H1 (cell line): Measurements from ENCODE around the gene WDR89. TPM values are rescaled to one million over a fixed set of nuclear protein-coding genes. Genes with fewer than 3 reads are reported as not detected.
A peak's percentile ranks its signal among the peaks of the same experiment; 100 is the strongest.

Experiments used
- CTCF ChIA-PET: fragments of 300-600 bp; sonication (Branson Sonifier 250); formaldehyde crosslinking; loops from one replicate; lab custom pipeline; 2021; ENCODE audit not compliant: partially characterized antibody; lab: Charles Lee
- POLR2A ChIA-PET: fragments of 300-600 bp; sonication (Branson Sonifier 250); formaldehyde crosslinking; loops from one replicate; lab custom pipeline; 2021; ENCODE audit warnings: inconsistent platforms; ENCODE audit not compliant: partially characterized antibody; lab: Charles Lee
- DNase-seq, 2 experiments: peaks; one replicate each; pipeline versions ENCODE4 v3.0.0 to v3.0.0-alpha.2; 2010 to 2022; ENCODE audit warnings: low spot score in 2 of 2, low read depth in 1 of 2, mixed read lengths in 1 of 2
- FAIRE-seq: peaks from 2 replicates; lab custom pipeline; 2011; peaks lifted over from hg19 to GRCh38; lab: Jason Lieb, UNC
- H2AFZ ChIP-seq: 2 replicates; pipeline ENCODE4 v1.8.1; 2012; ENCODE audit warnings: low read length, inconsistent platforms
- H2AK5ac ChIP-seq: 2 replicates; pipeline ENCODE4 v1.6.1; 2013; ENCODE audit warnings: low read depth, low read length
- H2BK120ac ChIP-seq: replicated peaks from 2 replicates; pipeline ENCODE3; 2013; ENCODE audit warnings: low read depth, low read length, inconsistent platforms
- H2BK12ac ChIP-seq: 2 replicates; pipeline ENCODE4 v1.6.1; 2013; ENCODE audit warnings: low read depth, low read length
- H2BK15ac ChIP-seq: 2 replicates; pipeline ENCODE4 v1.6.1; 2013; ENCODE audit warnings: low read length
- H2BK20ac ChIP-seq: 2 replicates; pipeline ENCODE4 v1.6.1; 2013; ENCODE audit warnings: low read length
- H2BK5ac ChIP-seq: 2 replicates; pipeline ENCODE4 v1.6.1; 2013; ENCODE audit warnings: low read depth, low read length
- H3K14ac ChIP-seq: 2 replicates; pipeline ENCODE4 v1.6.1; 2013; ENCODE audit warnings: inconsistent platforms; ENCODE audit not compliant: insufficient read length
- H3K18ac ChIP-seq: 2 replicates; pipeline ENCODE4 v1.6.1; 2013; ENCODE audit warnings: low read length; ENCODE audit errors: extremely low read depth
- H3K23ac ChIP-seq: 2 replicates; pipeline ENCODE4 v1.6.1; 2013; ENCODE audit warnings: inconsistent platforms; ENCODE audit not compliant: insufficient read length
- H3K23me2 ChIP-seq: 2 replicates; pipeline ENCODE4 v1.6.1; 2013; ENCODE audit warnings: low read depth, low read length
- H3K27ac ChIP-seq: 2 replicates; pipeline ENCODE4 v1.6.1; 2011; ENCODE audit warnings: low read depth, low read length, inconsistent platforms
- H3K27me3 ChIP-seq, 4 experiments: replicated peaks in 1 of 4; 1 replicate in 1 of 4; 2 replicates in 3 of 4; pipeline versions ENCODE4 v1.6.1 to v1.8.1; 2011 to 2013; ENCODE audit warnings: low read length in 3 of 4, mild to moderate bottlenecking in 3 of 4, inconsistent platforms in 2 of 4, mixed read lengths in 2 of 4, moderate library complexity in 1 of 4; ENCODE audit not compliant: control insufficient read depth in 3 of 4, insufficient read depth in 3 of 4; ENCODE audit errors: extremely low read depth in 1 of 4
- H3K36me3 ChIP-seq, 4 experiments: 2 replicates each; pipeline versions ENCODE4 v1.6.1 to v1.8.1; 2011 to 2013; ENCODE audit warnings: mild to moderate bottlenecking in 4 of 4, low read length in 3 of 4, moderate library complexity in 2 of 4, control low read depth in 1 of 4, inconsistent platforms in 1 of 4; ENCODE audit not compliant: insufficient read depth in 4 of 4, control insufficient read depth in 2 of 4
- H3K4ac ChIP-seq: replicated peaks from 2 replicates; pipeline ENCODE3; 2013; ENCODE audit warnings: low read length, low read depth, mixed read lengths, inconsistent platforms; ENCODE audit not compliant: insufficient read length
- H3K4me1 ChIP-seq, 4 experiments: replicated peaks in 1 of 4; 1 replicate in 1 of 4; 2 replicates in 3 of 4; pipeline versions ENCODE4 v1.6.1 to v1.8.1; 2011 to 2013; ENCODE audit warnings: low read length in 3 of 4, inconsistent platforms in 2 of 4, mixed read lengths in 1 of 4; ENCODE audit not compliant: insufficient read depth in 4 of 4, control insufficient read depth in 3 of 4
- H3K4me2 ChIP-seq, 2 experiments: 2 replicates each; pipeline versions ENCODE4 v1.6.1 to v1.8.1; 2011 to 2013; ENCODE audit warnings: low read depth in 2 of 2, low read length in 2 of 2, control low read depth in 1 of 2, inconsistent platforms in 1 of 2, mild to moderate bottlenecking in 1 of 2; ENCODE audit not compliant: insufficient read depth in 1 of 2
- H3K4me3 ChIP-seq, 4 experiments: fragments of 200-600, 300-600 bp in 1 of 4; sonication (generic), shearing (Covaris generic), sonication (Bioruptor Twin) in 1 of 4; 2 replicates each; pipeline versions ENCODE4 v1.5.1 to v1.8.1; 2011 to 2016; ENCODE audit warnings: low read length in 4 of 4, low read depth in 3 of 4, control low read depth in 2 of 4, inconsistent platforms in 2 of 4, mild to moderate bottlenecking in 2 of 4, mixed read lengths in 1 of 4, moderate library complexity in 1 of 4; ENCODE audit not compliant: insufficient read depth in 2 of 4; ENCODE audit errors: extremely low read depth in 1 of 4
- H3K56ac ChIP-seq: replicated peaks from 2 replicates; pipeline ENCODE3; 2013; ENCODE audit warnings: low read depth, mild to moderate bottlenecking, mixed read lengths, low read length, inconsistent platforms; ENCODE audit not compliant: insufficient read length
- H3K79me1 ChIP-seq: 2 replicates; pipeline ENCODE4 v1.6.1; 2013; ENCODE audit warnings: low read depth, low read length, control low read depth
- H3K79me2 ChIP-seq, 2 experiments: 2 replicates each; pipeline versions ENCODE4 v1.6.1 to v1.8.1; 2012 to 2013; ENCODE audit warnings: low read length in 2 of 2, mild to moderate bottlenecking in 2 of 2, inconsistent platforms in 1 of 2; ENCODE audit not compliant: insufficient read depth in 2 of 2, control insufficient read depth in 1 of 2
- H3K9ac ChIP-seq, 4 experiments: replicated peaks in 1 of 4; 1 replicate in 1 of 4; 2 replicates in 3 of 4; pipeline versions ENCODE4 v1.6.1 to v1.8.1; 2011 to 2013; ENCODE audit warnings: low read depth in 3 of 4, low read length in 3 of 4, control low read depth in 2 of 4, mild to moderate bottlenecking in 2 of 4, moderate library complexity in 2 of 4, inconsistent platforms in 1 of 4; ENCODE audit errors: extremely low read depth in 1 of 4
- H3K9me3 ChIP-seq, 2 experiments: 2 replicates each; pipeline versions ENCODE4 v1.6.1 to v1.8.1; 2012 to 2013; ENCODE audit warnings: mild to moderate bottlenecking in 2 of 2, moderate library complexity in 2 of 2, control low read depth in 1 of 2, inconsistent platforms in 1 of 2, low read depth in 1 of 2, low read length in 1 of 2, mixed read lengths in 1 of 2; ENCODE audit not compliant: insufficient read depth in 2 of 2
- H4K20me1 ChIP-seq, 2 experiments: replicated peaks in 1 of 2; 2 replicates each; pipeline versions ENCODE3 to v1.8.1; 2011 to 2013; ENCODE audit warnings: inconsistent platforms in 2 of 2, low read length in 2 of 2, mild to moderate bottlenecking in 1 of 2; ENCODE audit not compliant: insufficient read depth in 2 of 2, control insufficient read depth in 1 of 2
- H4K5ac ChIP-seq: 2 replicates; pipeline ENCODE4 v1.6.1; 2013; ENCODE audit warnings: low read length, low read depth, mixed read lengths, inconsistent platforms; ENCODE audit not compliant: insufficient read length
- H4K8ac ChIP-seq: 2 replicates; pipeline ENCODE4 v1.8.0; 2013; ENCODE audit warnings: mild to moderate bottlenecking, moderate library complexity, low read length, inconsistent platforms; ENCODE audit not compliant: insufficient read depth; ENCODE audit errors: extremely low read depth
- H4K91ac ChIP-seq: replicated peaks from 2 replicates; pipeline ENCODE3; 2013; ENCODE audit warnings: low read length, mixed read lengths, inconsistent platforms; ENCODE audit not compliant: insufficient read length
- CBX5 ChIP-seq: fragments of 300-800, 300-1000 bp; sonication (generic); IDR thresholded peaks from 2 replicates; pipeline ENCODE4 v1.7.1; 2016; ENCODE audit warnings: antibody characterized with exemption, low read length, low read depth
- E2F6 ChIP-seq: IDR thresholded peaks from 2 replicates; pipeline ENCODE4 v1.6.1; 2012; ENCODE audit warnings: inconsistent platforms
- SRF ChIP-seq: IDR thresholded peaks from 2 replicates; pipeline ENCODE4 v1.6.1; 2011; ENCODE audit warnings: mild to moderate bottlenecking, low read depth, low read length, moderate library complexity
- WGBS, 2 experiments: shearing (Covaris generic) in 1 of 2; methylation state at CpG; one replicate each; pipeline versions ENCODE4 v1.1.6 to v1.1.7; 2013 to 2015; ENCODE audit warnings: low lambda C conversion rate in 2 of 2, mixed read lengths in 2 of 2, inconsistent platforms in 1 of 2, low coverage in 1 of 2, missing lambda C conversion rate in 1 of 2; ENCODE audit not compliant: insufficient replicate concordance in 2 of 2, insufficient coverage in 1 of 2, insufficient read length in 1 of 2; ENCODE audit errors: extremely low coverage in 1 of 2, missing lambda C conversion rate in 1 of 2; 5-methylcytosine and 5-hydroxymethylcytosine counted together
- polyA plus RNA-seq, 7 experiments: library from polyadenylated mRNA; depleted of rRNA in 3 of 7; stranded (reverse) in 5 of 7; unstranded in 2 of 7; fragments of >200 nt in 5 of 7; fragments of 200-250 nt in 2 of 7; gene quantifications; 1 replicate in 5 of 7; 2 replicates in 1 of 7; 4 replicates in 1 of 7; pipeline versions ENCODE4 v1.2.1 to v1.2.3, GENCODE V29; 2011 to 2013; ENCODE audit warnings: missing spikeins in 2 of 7, mixed read lengths in 2 of 7
- total RNA-seq: library from RNA; stranded (reverse); fragmentation: NEBNext Ultra II Directional; extraction: Animal tissue kit (Norgen Biotek cat#: 25700); gene quantifications from 2 replicates; pipeline ENCODE4 v1.2.1, GENCODE V29; 2021

The WDR89 gene
- total and polyA plus RNA-seq, 2 of the 8 experiments (the other 6 are each of a cell fraction or from before 2014, with no cell fraction given), result 8.3 to 32.9 TPM

DNA sequence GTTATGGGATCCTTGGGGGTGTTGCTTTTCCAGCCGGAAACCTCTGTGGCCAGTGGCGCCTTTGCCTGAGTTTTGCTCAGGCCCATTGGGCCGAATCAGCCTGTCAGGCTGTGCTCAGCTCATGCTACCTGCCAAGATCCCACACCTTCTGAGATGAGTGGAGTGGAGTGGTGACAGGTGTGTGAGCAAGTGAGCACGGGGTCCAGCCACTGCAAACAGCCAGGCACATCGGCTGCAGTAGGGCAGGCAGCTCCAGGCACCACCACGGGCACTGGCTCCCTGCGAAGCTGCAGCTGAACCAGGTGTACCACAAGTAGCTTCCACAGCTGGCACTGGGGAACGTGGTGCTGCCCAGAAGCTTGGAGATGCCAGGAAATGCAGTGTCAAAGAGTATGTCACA, 21.1 kb upstream of the WDR89 start:
- no peak overlapping the region for H3K4me2 ChIP-seq
- no peaks in the 10 kb centered on the region for H3K36me3 ChIP-seq
- no peaks in the 10 kb centered on the region for H3K79me1 ChIP-seq
- ChIA-PET CTCF (interaction anchor here (0.9 to 1.1 kb wide), 3 partner anchors 11 to 108 kb away, joined by 3 to 4 read pairs (median 4); no protein-coding TSS in a partner anchor), POLR2A (interaction anchor here (1.6 kb wide), 1 partner anchor 24 kb away, joined by 4 read pairs; no protein-coding TSS in a partner anchor)
- H4K20me1 ChIP-seq, result no peaks in the 10 kb centered on the region
- no peaks in the 10 kb centered on the region for H3K4me1 ChIP-seq
- H2AK5ac ChIP-seq, result no peak overlapping the region
- no peak overlapping the region; a peak in 1 of 7 replicates for H3K9ac ChIP-seq
- no peak overlapping the region for H3K56ac ChIP-seq
- H3K4me3 ChIP-seq, result no peak overlapping the region
- no peak overlapping the region for H2AFZ ChIP-seq
- H3K18ac ChIP-seq, result no peak overlapping the region
- FAIRE-seq, result no peak
- H2BK5ac ChIP-seq, result no peak overlapping the region
- WGBS, 2 experiments, result 93% methylated on average over 8 of the region's 8 CpGs; no CpG with 5 or more reads in 1 of the 2 experiments
- H2BK20ac ChIP-seq, result no peak overlapping the region
- no peak overlapping the region for H4K8ac ChIP-seq
- H3K23ac ChIP-seq, result no peak overlapping the region
- H3K79me2 ChIP-seq, result no peaks in the 10 kb centered on the region
- DNase-seq, result no peak
- H2BK120ac ChIP-seq, result no peak overlapping the region
- no peak overlapping the region for H3K4ac ChIP-seq
- no peak overlapping the region for H3K27ac ChIP-seq
- H3K9me3 ChIP-seq, result peaks cover 0 to 9% of the 10 kb centered on the region in 2 experiments; a peak in 2 of 4 replicates
- H4K91ac ChIP-seq, result peak overlapping the region; percentile 10
- no peak overlapping the region for H2BK12ac ChIP-seq
- H4K5ac ChIP-seq, result no peak overlapping the region
- TF ChIP-seq E2F6 (no peak), CBX5 (no peak), SRF (no peak)
- H3K23me2 ChIP-seq, result no peaks in the 10 kb centered on the region
- no peak overlapping the region for H2BK15ac ChIP-seq
- no peaks in the 10 kb centered on the region for H3K27me3 ChIP-seq
- H3K14ac ChIP-seq, result no peak overlapping the region
